ENCODE data around the gene STAT2. TPM values are rescaled to one million over a fixed set of nuclear protein-coding genes. Genes with fewer than 3 reads are reported as not detected.

STAT2 gene
- total and polyA plus RNA-seq, 9 of the 15 experiments (the other 6 are each of a cell fraction or from before 2014, with no cell fraction given) = 15.5 to 46.9 (median 40.1) TPM

DNA sequence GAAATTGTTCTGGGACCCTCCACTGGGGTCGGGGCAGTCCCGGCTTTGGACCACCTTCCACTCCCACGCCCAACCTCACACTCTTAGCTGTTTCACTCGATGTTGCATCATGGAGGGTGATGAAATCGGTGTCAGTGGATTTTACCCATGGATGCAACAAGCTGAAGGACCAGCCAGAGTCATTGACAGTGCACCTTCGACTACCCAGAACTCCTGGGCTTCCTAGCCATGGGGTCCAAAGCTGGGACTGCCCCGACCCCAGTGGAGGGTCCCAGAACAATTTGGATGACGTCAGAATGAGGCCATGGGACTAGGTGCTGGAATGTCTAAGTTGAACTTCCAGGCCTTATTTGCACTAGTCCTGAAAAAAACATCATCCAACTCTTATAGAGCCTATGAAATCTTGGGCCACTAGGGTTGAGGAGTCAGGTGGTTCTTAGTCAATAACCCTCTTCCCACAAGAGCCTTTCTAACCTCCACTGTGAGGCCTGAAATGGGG, 22.1 kb downstream of the STAT2 start (continued):
- TF ChIP-seq, protein P1, sequence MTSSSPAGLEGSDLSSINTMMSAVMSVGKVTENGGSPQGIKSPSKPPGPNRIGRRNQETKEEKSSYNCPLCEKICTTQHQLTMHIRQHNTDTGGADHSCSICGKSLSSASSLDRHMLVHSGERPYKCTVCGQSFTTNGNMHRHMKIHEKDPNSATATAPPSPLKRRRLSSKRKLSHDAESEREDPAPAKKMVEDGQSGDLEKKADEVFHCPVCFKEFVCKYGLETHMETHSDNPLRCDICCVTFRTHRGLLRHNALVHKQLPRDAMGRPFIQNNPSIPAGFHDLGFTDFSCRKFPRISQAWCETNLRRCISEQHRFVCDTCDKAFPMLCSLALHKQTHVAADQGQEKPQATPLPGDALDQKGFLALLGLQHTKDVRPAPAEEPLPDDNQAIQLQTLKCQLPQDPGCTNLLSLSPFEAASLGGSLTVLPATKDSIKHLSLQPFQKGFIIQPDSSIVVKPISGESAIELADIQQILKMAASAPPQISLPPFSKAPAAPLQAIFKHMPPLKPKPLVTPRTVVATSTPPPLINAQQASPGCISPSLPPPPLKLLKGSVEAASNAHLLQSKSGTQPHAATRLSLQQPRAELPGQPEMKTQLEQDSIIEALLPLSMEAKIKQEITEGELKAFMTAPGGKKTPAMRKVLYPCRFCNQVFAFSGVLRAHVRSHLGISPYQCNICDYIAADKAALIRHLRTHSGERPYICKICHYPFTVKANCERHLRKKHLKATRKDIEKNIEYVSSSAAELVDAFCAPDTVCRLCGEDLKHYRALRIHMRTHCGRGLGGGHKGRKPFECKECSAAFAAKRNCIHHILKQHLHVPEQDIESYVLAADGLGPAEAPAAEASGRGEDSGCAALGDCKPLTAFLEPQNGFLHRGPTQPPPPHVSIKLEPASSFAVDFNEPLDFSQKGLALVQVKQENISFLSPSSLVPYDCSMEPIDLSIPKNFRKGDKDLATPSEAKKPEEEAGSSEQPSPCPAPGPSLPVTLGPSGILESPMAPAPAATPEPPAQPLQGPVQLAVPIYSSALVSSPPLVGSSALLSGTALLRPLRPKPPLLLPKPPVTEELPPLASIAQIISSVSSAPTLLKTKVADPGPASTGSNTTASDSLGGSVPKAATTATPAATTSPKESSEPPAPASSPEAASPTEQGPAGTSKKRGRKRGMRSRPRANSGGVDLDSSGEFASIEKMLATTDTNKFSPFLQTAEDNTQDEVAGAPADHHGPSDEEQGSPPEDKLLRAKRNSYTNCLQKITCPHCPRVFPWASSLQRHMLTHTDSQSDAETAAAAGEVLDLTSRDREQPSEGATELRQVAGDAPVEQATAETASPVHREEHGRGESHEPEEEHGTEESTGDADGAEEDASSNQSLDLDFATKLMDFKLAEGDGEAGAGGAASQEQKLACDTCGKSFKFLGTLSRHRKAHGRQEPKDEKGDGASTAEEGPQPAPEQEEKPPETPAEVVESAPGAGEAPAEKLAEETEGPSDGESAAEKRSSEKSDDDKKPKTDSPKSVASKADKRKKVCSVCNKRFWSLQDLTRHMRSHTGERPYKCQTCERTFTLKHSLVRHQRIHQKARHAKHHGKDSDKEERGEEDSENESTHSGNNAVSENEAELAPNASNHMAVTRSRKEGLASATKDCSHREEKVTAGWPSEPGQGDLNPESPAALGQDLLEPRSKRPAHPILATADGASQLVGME (CRISPR knock-in tag; IDR thresholded peaks at IDR 0.05) = peak; percentile 52; the same call in 1 of the 2 replicates
- TF ChIP-seq ARID1B (IDR thresholded peaks at IDR 0.05) (peak; percentile 20; the same call in 1 of the 2 replicates), PTBP1 (IDR thresholded peaks at IDR 0.05; ENCODE audit: low read depth, low read length) (no peak), ZNF124 (CRISPR knock-in tag; IDR thresholded peaks at IDR 0.05) (no peak), TOE1 (IDR thresholded peaks at IDR 0.05; ENCODE audit: borderline replicate concordance) (no peak), TOE1 (CRISPR knock-in tag; IDR thresholded peaks at IDR 0.05; ENCODE audit: borderline replicate concordance, low read depth) (no peak), TEAD1 (CRISPR knock-in tag; IDR thresholded peaks at IDR 0.05) (peak in 1 of 2 experiments; percentile 52; a peak in 2 of 4 replicates), ZNF766 (CRISPR knock-in tag; conservative IDR thresholded peaks at IDR 0.05) (peak; percentile 65; the same call in 1 of the 2 replicates), ZNF232 (CRISPR knock-in tag; IDR thresholded peaks at IDR 0.05) (no peak), ZBTB7A (IDR thresholded peaks at IDR 0.05; ENCODE audit: borderline replicate concordance, control insufficient read depth, low read depth, low read length) (peak; percentile 26; the same call in 1 of the 2 replicates), NR3C1 (CRISPR knock-in tag; IDR thresholded peaks at IDR 0.05) (no peak), MTA1 (IDR thresholded peaks at IDR 0.05; ENCODE audit: borderline replicate concordance) (no peak), ZNF436 (CRISPR knock-in tag; IDR thresholded peaks at IDR 0.05) (no peak), NFE2 (IDR thresholded peaks at IDR 0.05; ENCODE audit: low read depth) (no peak), ZEB2 (IDR thresholded peaks at IDR 0.05) (no peak)
- TF ChIP-seq, protein P2, sequence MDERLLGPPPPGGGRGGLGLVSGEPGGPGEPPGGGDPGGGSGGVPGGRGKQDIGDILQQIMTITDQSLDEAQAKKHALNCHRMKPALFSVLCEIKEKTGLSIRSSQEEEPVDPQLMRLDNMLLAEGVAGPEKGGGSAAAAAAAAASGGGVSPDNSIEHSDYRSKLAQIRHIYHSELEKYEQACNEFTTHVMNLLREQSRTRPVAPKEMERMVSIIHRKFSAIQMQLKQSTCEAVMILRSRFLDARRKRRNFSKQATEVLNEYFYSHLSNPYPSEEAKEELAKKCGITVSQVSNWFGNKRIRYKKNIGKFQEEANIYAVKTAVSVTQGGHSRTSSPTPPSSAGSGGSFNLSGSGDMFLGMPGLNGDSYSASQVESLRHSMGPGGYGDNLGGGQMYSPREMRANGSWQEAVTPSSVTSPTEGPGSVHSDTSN (CRISPR knock-in tag; IDR thresholded peaks at IDR 0.05; ENCODE audit: low read depth) = no peak
- TF ChIP-seq, protein P2 (tag; conservative IDR thresholded peaks at IDR 0.05; ENCODE audit: low read depth) = no peak
- TF ChIP-seq, protein P3, sequence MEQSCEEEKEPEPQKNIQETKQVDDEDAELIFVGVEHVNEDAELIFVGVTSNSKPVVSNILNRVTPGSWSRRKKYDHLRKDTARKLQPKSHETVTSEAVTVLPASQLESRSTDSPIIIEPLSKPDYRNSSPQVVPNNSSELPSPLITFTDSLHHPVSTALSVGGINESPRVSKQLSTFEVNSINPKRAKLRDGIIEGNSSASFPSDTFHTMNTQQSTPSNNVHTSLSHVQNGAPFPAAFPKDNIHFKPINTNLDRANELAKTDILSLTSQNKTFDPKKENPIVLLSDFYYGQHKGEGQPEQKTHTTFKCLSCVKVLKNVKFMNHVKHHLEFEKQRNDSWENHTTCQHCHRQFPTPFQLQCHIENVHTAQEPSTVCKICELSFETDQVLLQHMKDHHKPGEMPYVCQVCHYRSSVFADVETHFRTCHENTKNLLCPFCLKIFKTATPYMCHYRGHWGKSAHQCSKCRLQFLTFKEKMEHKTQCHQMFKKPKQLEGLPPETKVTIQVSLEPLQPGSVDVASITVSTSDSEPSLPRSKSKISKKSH (CRISPR knock-in tag; IDR thresholded peaks at IDR 0.05) = no peak
- TF ChIP-seq, protein P4, sequence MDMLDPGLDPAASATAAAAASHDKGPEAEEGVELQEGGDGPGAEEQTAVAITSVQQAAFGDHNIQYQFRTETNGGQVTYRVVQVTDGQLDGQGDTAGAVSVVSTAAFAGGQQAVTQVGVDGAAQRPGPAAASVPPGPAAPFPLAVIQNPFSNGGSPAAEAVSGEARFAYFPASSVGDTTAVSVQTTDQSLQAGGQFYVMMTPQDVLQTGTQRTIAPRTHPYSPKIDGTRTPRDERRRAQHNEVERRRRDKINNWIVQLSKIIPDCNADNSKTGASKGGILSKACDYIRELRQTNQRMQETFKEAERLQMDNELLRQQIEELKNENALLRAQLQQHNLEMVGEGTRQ (CRISPR knock-in tag; IDR thresholded peaks at IDR 0.05) = no peak

All from K562 (cell line).